ENCODE measurements around the gene LRRC37B.

GRCh38 chr17:32007463-32008298 is 498 bp downstream of the LRRC37B start:
- TF ChIP-seq CTCF (IDR thresholded peaks at IDR 0.05) (no peak), POLR2A (IDR thresholded peaks at IDR 0.05) (no peak)
